HCT116 (cell line): ENCODE data around the gene GCK. TPM values are rescaled to one million over a fixed set of nuclear protein-coding genes. Genes with fewer than 3 reads are reported as not detected.

ENCODE experiments used
- ATAC-seq: fragments of 200-7000 bp; cut with Tn5 transposase; 2 replicates; pipeline ENCODE4 v1.9.1; 2020; ENCODE audit warnings: mild to moderate bottlenecking, moderate library complexity
- BruUV-seq: library from RNA; stranded (reverse); fragments of 400-500 nt; replicated peaks from 2 replicates; lab custom pipeline; 2021; lab: Mats Ljungman, UMichigan
- CTCF ChIA-PET: fragments of 300-600 bp; sonication (Branson Sonifier 250); formaldehyde crosslinking; loops from one replicate; lab custom pipeline; 2021; ENCODE audit warnings: antibody characterized with exemption; lab: Charles Lee
- POLR2A ChIA-PET: fragments of 300-600, 350-600 bp; sonication (Branson Sonifier 250); formaldehyde crosslinking; loops from one replicate; lab custom pipeline; 2021; ENCODE audit warnings: antibody characterized with exemption; lab: Charles Lee
- RAD21 ChIA-PET, 2 experiments: fragments of 300-600 bp; sonication (Branson Sonifier 250); formaldehyde crosslinking; loops; one replicate each; lab custom pipeline; 2023; ENCODE audit warnings: low total read pairs in 2 of 2; ENCODE audit not compliant: uncharacterized antibody in 2 of 2, unreplicated experiment in 2 of 2, low non-redundant PET in 1 of 2; lab: Charles Lee
- DNase-seq: peaks from one replicate; pipeline ENCODE4 v3.0.0-alpha.2; 2010; ENCODE audit warnings: low read depth, low spot score
- H2AFZ ChIP-seq: fragments of 200-600 bp; shearing (Covaris generic), sonication (generic); 2 replicates; pipeline ENCODE4 v1.6.1; 2017; ENCODE audit warnings: low read depth, mixed run types, mixed read lengths, antibody characterized with exemption, low read length; ENCODE audit not compliant: poor library complexity, severe bottlenecking
- H3K27ac ChIP-seq: 2 replicates; pipeline ENCODE4 v1.5.1; 2012; ENCODE audit warnings: low read depth, low read length
- H3K27me3 ChIP-seq: fragments of 200-600 bp; sonication (generic); 2 replicates; pipeline ENCODE4 v1.6.1; 2016; ENCODE audit warnings: mixed run types, low read length, mixed read lengths; ENCODE audit not compliant: insufficient read depth
- H3K36me3 ChIP-seq, 2 experiments: fragments of 200-500 bp in 1 of 2; fragments of 200-600 bp in 1 of 2; sonication (Bioruptor generic) in 1 of 2; sonication (generic) in 1 of 2; 2 replicates each; pipeline versions ENCODE4 v1.5.1 to v1.6.1; 2014 to 2016; ENCODE audit warnings: low read length in 2 of 2, inconsistent platforms in 1 of 2, mixed read lengths in 1 of 2, mixed run types in 1 of 2; ENCODE audit not compliant: insufficient read depth in 2 of 2, control insufficient read depth in 1 of 2
- H3K4me1 ChIP-seq, 2 experiments: fragments of 200-600 bp in 1 of 2; sonication (generic) in 1 of 2; 2 replicates each; pipeline versions ENCODE4 v1.5.1 to v1.6.1; 2012 to 2017; ENCODE audit warnings: low read length in 2 of 2, inconsistent platforms in 1 of 2, mild to moderate bottlenecking in 1 of 2, mixed read lengths in 1 of 2, mixed run types in 1 of 2, moderate library complexity in 1 of 2; ENCODE audit not compliant: insufficient read depth in 2 of 2, control insufficient read depth in 1 of 2
- H3K4me2 ChIP-seq: fragments of 200-600 bp; sonication (generic); 2 replicates; pipeline ENCODE4 v1.6.1; 2017; ENCODE audit warnings: mixed run types, low read length, mixed read lengths
- H3K4me3 ChIP-seq, 2 experiments: fragments of 200-600 bp in 1 of 2; sonication (generic) in 1 of 2; replicated peaks in 1 of 2; 2 replicates each; pipeline ENCODE4 v1.5.1; 2011 to 2016; ENCODE audit warnings: low read length in 2 of 2, control low read depth in 1 of 2, low read depth in 1 of 2, mild to moderate bottlenecking in 1 of 2, mixed read lengths in 1 of 2, mixed run types in 1 of 2
- H3K79me2 ChIP-seq: fragments of 200-600 bp; sonication (generic); 2 replicates; pipeline ENCODE4 v1.6.1; 2017; ENCODE audit warnings: mild to moderate bottlenecking, mixed run types, low read length, moderate library complexity, mixed read lengths; ENCODE audit not compliant: insufficient read depth
- H3K9ac ChIP-seq: fragments of 200-600 bp; sonication (generic); 2 replicates; pipeline ENCODE4 v1.6.1; 2016; ENCODE audit warnings: low read length, mixed read lengths
- H3K9me2 ChIP-seq: fragments of 200-600 bp; sonication (generic), shearing (Covaris generic); 2 replicates; pipeline ENCODE4 v1.6.1; 2017; ENCODE audit warnings: mixed run types, mild to moderate bottlenecking, moderate library complexity; ENCODE audit not compliant: insufficient read depth
- H3K9me3 ChIP-seq, 2 experiments: fragments of 200-500 bp in 1 of 2; fragments of 200-600 bp in 1 of 2; sonication (Bioruptor generic) in 1 of 2; sonication (generic) in 1 of 2; 2 replicates each; pipeline ENCODE4 v1.6.1; 2014 to 2017; ENCODE audit warnings: low read length in 2 of 2, mixed read lengths in 2 of 2, inconsistent platforms in 1 of 2, low read depth in 1 of 2, mild to moderate bottlenecking in 1 of 2, mixed run types in 1 of 2, moderate library complexity in 1 of 2; ENCODE audit not compliant: control insufficient read depth in 1 of 2, insufficient read depth in 1 of 2
- H4K20me1 ChIP-seq: fragments of 200-600 bp; sonication (generic), shearing (Covaris generic); 2 replicates; pipeline ENCODE4 v1.6.1; 2017; ENCODE audit warnings: mixed run types, mild to moderate bottlenecking, moderate library complexity; ENCODE audit not compliant: insufficient read depth
- ATF3 ChIP-seq: IDR thresholded peaks from 2 replicates; pipeline ENCODE4 v1.6.1; 2012
- CBX3 ChIP-seq: IDR thresholded peaks from 2 replicates; pipeline ENCODE4 v1.6.1; 2012; ENCODE audit warnings: low read depth
- CEBPB ChIP-seq: IDR thresholded peaks from 2 replicates; pipeline ENCODE4 v1.6.1; 2012; ENCODE audit warnings: low read depth
- CTCF ChIP-seq, 3 experiments: fragments of 200-600 bp in 1 of 3; sonication (generic) in 1 of 3; IDR thresholded peaks in 2 of 3; conservative IDR thresholded peaks in 1 of 3; 2 replicates each; pipeline ENCODE4 v1.5.1; 2012 to 2017; ENCODE audit warnings: low read depth in 2 of 3, low read length in 2 of 3, antibody characterized with exemption in 1 of 3, borderline replicate concordance in 1 of 3, control low read depth in 1 of 3, mild to moderate bottlenecking in 1 of 3, mixed read lengths in 1 of 3, mixed run types in 1 of 3, moderate library complexity in 1 of 3; ENCODE audit not compliant: insufficient read depth in 1 of 3
- ELF1 ChIP-seq: IDR thresholded peaks from 2 replicates; pipeline ENCODE4 v1.6.1; 2012; ENCODE audit warnings: low read depth, borderline replicate concordance
- EZH2 ChIP-seq: fragments of 200-600 bp; sonication (generic); IDR thresholded peaks from 2 replicates; pipeline ENCODE4 v1.6.1; 2017; ENCODE audit warnings: antibody characterized with exemption, mixed run types
- EZH2phosphoT487 ChIP-seq: fragments of 200-600 bp; IDR thresholded peaks from 2 replicates; pipeline ENCODE4 v1.6.1; 2018; ENCODE audit warnings: antibody characterized with exemption, borderline replicate concordance
- FOSL1 ChIP-seq: IDR thresholded peaks from 2 replicates; pipeline ENCODE4 v1.6.1; 2012; ENCODE audit warnings: low read depth
- JUND ChIP-seq: IDR thresholded peaks from 2 replicates; pipeline ENCODE4 v1.6.1; 2012
- POLR2A ChIP-seq: IDR thresholded peaks from 2 replicates; pipeline ENCODE4 v1.7.0; 2011; ENCODE audit warnings: borderline replicate concordance; ENCODE audit not compliant: insufficient read depth, insufficient read length; ENCODE audit errors: extremely low read depth
- POLR2AphosphoS5 ChIP-seq: IDR thresholded peaks from 2 replicates; pipeline ENCODE4 v1.6.1; 2011; ENCODE audit warnings: mild to moderate bottlenecking, low read depth, low read length, moderate library complexity
- RAD21 ChIP-seq: IDR thresholded peaks from 2 replicates; pipeline ENCODE4 v1.6.1; 2012; ENCODE audit warnings: low read depth, mild to moderate bottlenecking
- SIN3A ChIP-seq: IDR thresholded peaks from 2 replicates; pipeline ENCODE4 v1.6.1; 2012; ENCODE audit warnings: low read depth
- SRF ChIP-seq: IDR thresholded peaks from 2 replicates; pipeline ENCODE4 v1.6.1; 2012; ENCODE audit warnings: low read depth
- TCF7L2 ChIP-seq: IDR thresholded peaks from 2 replicates; pipeline ENCODE4 v1.7.0; 2011; ENCODE audit warnings: borderline replicate concordance, inconsistent platforms; ENCODE audit not compliant: insufficient read depth, insufficient read length; ENCODE audit errors: extremely low read depth
- YY1 ChIP-seq: IDR thresholded peaks from 2 replicates; pipeline ENCODE4 v1.6.1; 2011; ENCODE audit warnings: low read length, low read depth, moderate library complexity, mild to moderate bottlenecking; ENCODE audit not compliant: insufficient replicate concordance; ENCODE audit errors: extremely low read depth
- ZFX ChIP-seq: fragments of 450-650 bp; IDR thresholded peaks from 2 replicates; pipeline ENCODE4 v1.6.1; 2017
- ZNF274 ChIP-seq: fragments of 200-500 bp; sonication (Bioruptor generic); IDR thresholded peaks from 2 replicates; pipeline ENCODE4 v1.6.1; 2014; ENCODE audit warnings: mild to moderate bottlenecking, low read depth, low read length, inconsistent platforms
- intact Hi-C: fragments of 100-400 bp; cut with micrococcal nuclease; formaldehyde crosslinking; loops from 2 replicates; pipeline ENCODE4 v1.10.0; 2022
- total RNA-seq: library from RNA; stranded (reverse); gene quantifications from one replicate; pipeline ENCODE4 v1.2.1, GENCODE V29; 2021; ENCODE audit not compliant: unreplicated experiment
- TF ChIP-seq, protein P1 (sequence below): IDR thresholded peaks from 2 replicates; pipeline ENCODE4 v1.6.1; 2012
- TF ChIP-seq, protein P2 (sequence below): IDR thresholded peaks from 2 replicates; pipeline ENCODE4 v1.6.1; 2012; ENCODE audit warnings: low read depth

The GCK gene
- total RNA-seq, 1 experiment from 2014 or later = 0.34 TPM

DNA sequence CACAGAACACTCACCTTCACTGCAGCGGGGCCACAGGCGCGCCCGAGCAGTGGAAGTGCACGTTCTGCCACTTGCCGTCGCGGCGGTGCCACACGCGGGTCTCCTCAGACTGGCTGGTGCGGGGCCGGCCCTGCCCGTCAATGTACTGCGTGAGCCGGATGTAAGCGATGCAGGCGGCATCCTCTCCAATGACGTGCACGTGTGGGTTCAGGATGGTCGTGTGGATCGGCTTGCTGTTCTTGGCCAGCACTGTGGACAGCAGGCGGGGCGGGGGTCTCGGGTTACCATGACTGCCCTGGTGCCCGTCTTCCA is 30.8 kb upstream of the GCK start:
- ChIA-PET RAD21 (no interaction called here), POLR2A (no interaction called here), CTCF (no interaction called here)
- no peak for TF ChIP-seq TCF7L2
- TF ChIP-seq FOSL1 = no peak
- TF ChIP-seq, protein P1, sequence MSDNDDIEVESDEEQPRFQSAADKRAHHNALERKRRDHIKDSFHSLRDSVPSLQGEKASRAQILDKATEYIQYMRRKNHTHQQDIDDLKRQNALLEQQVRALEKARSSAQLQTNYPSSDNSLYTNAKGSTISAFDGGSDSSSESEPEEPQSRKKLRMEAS = no peak
- TF ChIP-seq, protein P2, sequence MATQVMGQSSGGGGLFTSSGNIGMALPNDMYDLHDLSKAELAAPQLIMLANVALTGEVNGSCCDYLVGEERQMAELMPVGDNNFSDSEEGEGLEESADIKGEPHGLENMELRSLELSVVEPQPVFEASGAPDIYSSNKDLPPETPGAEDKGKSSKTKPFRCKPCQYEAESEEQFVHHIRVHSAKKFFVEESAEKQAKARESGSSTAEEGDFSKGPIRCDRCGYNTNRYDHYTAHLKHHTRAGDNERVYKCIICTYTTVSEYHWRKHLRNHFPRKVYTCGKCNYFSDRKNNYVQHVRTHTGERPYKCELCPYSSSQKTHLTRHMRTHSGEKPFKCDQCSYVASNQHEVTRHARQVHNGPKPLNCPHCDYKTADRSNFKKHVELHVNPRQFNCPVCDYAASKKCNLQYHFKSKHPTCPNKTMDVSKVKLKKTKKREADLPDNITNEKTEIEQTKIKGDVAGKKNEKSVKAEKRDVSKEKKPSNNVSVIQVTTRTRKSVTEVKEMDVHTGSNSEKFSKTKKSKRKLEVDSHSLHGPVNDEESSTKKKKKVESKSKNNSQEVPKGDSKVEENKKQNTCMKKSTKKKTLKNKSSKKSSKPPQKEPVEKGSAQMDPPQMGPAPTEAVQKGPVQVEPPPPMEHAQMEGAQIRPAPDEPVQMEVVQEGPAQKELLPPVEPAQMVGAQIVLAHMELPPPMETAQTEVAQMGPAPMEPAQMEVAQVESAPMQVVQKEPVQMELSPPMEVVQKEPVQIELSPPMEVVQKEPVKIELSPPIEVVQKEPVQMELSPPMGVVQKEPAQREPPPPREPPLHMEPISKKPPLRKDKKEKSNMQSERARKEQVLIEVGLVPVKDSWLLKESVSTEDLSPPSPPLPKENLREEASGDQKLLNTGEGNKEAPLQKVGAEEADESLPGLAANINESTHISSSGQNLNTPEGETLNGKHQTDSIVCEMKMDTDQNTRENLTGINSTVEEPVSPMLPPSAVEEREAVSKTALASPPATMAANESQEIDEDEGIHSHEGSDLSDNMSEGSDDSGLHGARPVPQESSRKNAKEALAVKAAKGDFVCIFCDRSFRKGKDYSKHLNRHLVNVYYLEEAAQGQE = no peak
- no peak for TF ChIP-seq SRF
- no peak for TF ChIP-seq ATF3
- TF ChIP-seq CBX3 = no peak
- no peak for TF ChIP-seq CEBPB
- TF ChIP-seq CTCF (IDR thresholded peaks at IDR 0.05 in 2 of 3, conservative IDR thresholded peaks at IDR 0.05 in 1 of 3; ENCODE audit: borderline replicate concordance in 1 of 3, insufficient read depth in 1 of 3, low read depth in 2 of 3, low read length in 2 of 3) = no peak
- no peak for TF ChIP-seq POLR2A
- TF ChIP-seq EZH2 = no peak
- TF ChIP-seq RAD21 = no peak
- TF ChIP-seq ELF1 = no peak
- TF ChIP-seq ZFX = no peak
- TF ChIP-seq POLR2AphosphoS5 = no peak
- no peak for TF ChIP-seq JUND
- no peak for TF ChIP-seq EZH2phosphoT487
- no peak for TF ChIP-seq ZNF274
- TF ChIP-seq YY1 = no peak
- TF ChIP-seq SIN3A = no peak
- H3K4me1 ChIP-seq = no peaks in the 10 kb centered on the region
- intact Hi-C loops = no loop called here
- no peaks in the 10 kb centered on the region for H3K36me3 ChIP-seq
- no peak overlapping the region for H3K9ac ChIP-seq
- H3K9me2 ChIP-seq = no peaks in the 10 kb centered on the region
- DNase-seq = no peak
- no peaks in the 10 kb centered on the region for H3K79me2 ChIP-seq
- H3K4me3 ChIP-seq = no peak overlapping the region
- H3K9me3 ChIP-seq = no peaks in the 10 kb centered on the region
- H4K20me1 ChIP-seq = no peaks in the 10 kb centered on the region
- no peak overlapping the region for H2AFZ ChIP-seq
- no TSS peak for BruUV-seq
- H3K27ac ChIP-seq = no peak overlapping the region
- ATAC-seq = no peak
- H3K4me2 ChIP-seq = no peak overlapping the region
- no peaks in the 10 kb centered on the region for H3K27me3 ChIP-seq
